ENCODE results near the gene LAMA5.

The LAMA5 gene

GRCh38 chr20:62357681-62358080 lies 9.4 kb downstream of the LAMA5 start:
- 88% methylated on average over 7 of the region's 7 CpGs for WGBS, 2 experiments
- H3K27me3 ChIP-seq (ENCODE audit: control insufficient read depth, insufficient read depth, low read length, poor library complexity, severe bottlenecking) = no peaks in the 10 kb centered on the region
- H3K36me3 ChIP-seq (ENCODE audit: control insufficient read depth, insufficient read depth, low read length) = peaks cover 3% of the 10 kb centered on the region
- peaks cover 65% of the 10 kb centered on the region for H3K4me1 ChIP-seq (ENCODE audit: control insufficient read depth, insufficient read depth, low read length)
- no peak overlapping the region for H3K4me3 ChIP-seq (ENCODE audit: insufficient read depth, low read depth, low read length)
- no peak overlapping the region for H3K27ac ChIP-seq (ENCODE audit: insufficient read depth, low read depth, low read length, poor library complexity, severe bottlenecking)
- no peaks in the 10 kb centered on the region for H3K9me3 ChIP-seq (ENCODE audit: control insufficient read depth, low read length)

GRCh38 chr20:62357187-62357667 lies 9.9 kb downstream of the LAMA5 start:
- no peak overlapping the region for H3K4me3 ChIP-seq (ENCODE audit: insufficient read depth, low read depth, low read length)
- no peaks in the 10 kb centered on the region for H3K9me3 ChIP-seq (ENCODE audit: control insufficient read depth, low read length)
- H3K27ac ChIP-seq (ENCODE audit: insufficient read depth, low read depth, low read length, poor library complexity, severe bottlenecking) = no peak overlapping the region
- 89% methylated on average over 25 of the region's 25 CpGs for WGBS, 2 experiments
- peaks cover 60% of the 10 kb centered on the region for H3K4me1 ChIP-seq (ENCODE audit: control insufficient read depth, insufficient read depth, low read length)
- H3K27me3 ChIP-seq (ENCODE audit: control insufficient read depth, insufficient read depth, low read length, poor library complexity, severe bottlenecking) = no peaks in the 10 kb centered on the region
- H3K36me3 ChIP-seq (ENCODE audit: control insufficient read depth, insufficient read depth, low read length) = peaks cover 5% of the 10 kb centered on the region

GRCh38 chr20:62356589-62357186 lies 10.4 kb downstream of the LAMA5 start:
- Histone ChIP-seq H3K9me3 (ENCODE audit: control insufficient read depth, low read length) (no peaks in the 10 kb centered on the region), H3K36me3 (ENCODE audit: control insufficient read depth, insufficient read depth, low read length) (peaks cover 5% of the 10 kb centered on the region), H3K4me3 (ENCODE audit: insufficient read depth, low read depth, low read length) (no peak overlapping the region), H3K27me3 (ENCODE audit: control insufficient read depth, insufficient read depth, low read length, poor library complexity, severe bottlenecking) (no peaks in the 10 kb centered on the region), H3K27ac (ENCODE audit: insufficient read depth, low read depth, low read length, poor library complexity, severe bottlenecking) (no peak overlapping the region), H3K4me1 (ENCODE audit: control insufficient read depth, insufficient read depth, low read length) (peaks cover 55% of the 10 kb centered on the region)
- WGBS, 2 experiments = 81 to 83% methylated on average over 17 of the region's 17 CpGs

- no peaks in the 10 kb centered on the region for H3K27me3 ChIP-seq (ENCODE audit: control insufficient read depth, insufficient read depth, low read length, poor library complexity, severe bottlenecking)
- H3K27ac ChIP-seq (ENCODE audit: insufficient read depth, low read depth, low read length, poor library complexity, severe bottlenecking) = no peak overlapping the region
- peaks cover 5% of the 10 kb centered on the region for H3K36me3 ChIP-seq (ENCODE audit: control insufficient read depth, insufficient read depth, low read length)
- 57 to 65% methylated on average over 29 of the region's 29 CpGs for WGBS, 2 experiments
- H3K9me3 ChIP-seq (ENCODE audit: control insufficient read depth, low read length) = no peaks in the 10 kb centered on the region
- no peak overlapping the region for H3K4me3 ChIP-seq (ENCODE audit: insufficient read depth, low read depth, low read length)
- H3K4me1 ChIP-seq (ENCODE audit: control insufficient read depth, insufficient read depth, low read length) = peaks cover 48% of the 10 kb centered on the region
These were observed 11.1 kb downstream of the LAMA5 start for GRCh38 chr20:62355878-62356588.

GRCh38 chr20:62355516-62355877 lies 11.6 kb downstream of the LAMA5 start:
- Histone ChIP-seq H3K4me3 (ENCODE audit: insufficient read depth, low read depth, low read length) (no peak overlapping the region), H3K36me3 (ENCODE audit: control insufficient read depth, insufficient read depth, low read length) (peaks cover 5% of the 10 kb centered on the region), H3K9me3 (ENCODE audit: control insufficient read depth, low read length) (no peaks in the 10 kb centered on the region), H3K27me3 (ENCODE audit: control insufficient read depth, insufficient read depth, low read length, poor library complexity, severe bottlenecking) (no peaks in the 10 kb centered on the region), H3K4me1 (ENCODE audit: control insufficient read depth, insufficient read depth, low read length) (peaks cover 44% of the 10 kb centered on the region), H3K27ac (ENCODE audit: insufficient read depth, low read depth, low read length, poor library complexity, severe bottlenecking) (no peak overlapping the region)
- WGBS, 2 experiments = 23 to 37% methylated on average over 11 of the region's 11 CpGs

- WGBS, 2 experiments = 64 to 65% methylated on average over 16 of the region's 16 CpGs
- Histone ChIP-seq H3K4me3 (ENCODE audit: insufficient read depth, low read depth, low read length) (no peak overlapping the region), H3K27ac (ENCODE audit: insufficient read depth, low read depth, low read length, poor library complexity, severe bottlenecking) (no peak overlapping the region)
These were observed 12.2 kb downstream of the LAMA5 start for GRCh38 chr20:62354811-62355341.

GRCh38 chr20:62354031-62354808 lies 12.9 kb downstream of the LAMA5 start:
- WGBS, 2 experiments = 75 to 76% methylated on average over 14 of the region's 14 CpGs
- Histone ChIP-seq H3K27me3 (ENCODE audit: control insufficient read depth, insufficient read depth, low read length, poor library complexity, severe bottlenecking) (no peaks in the 10 kb centered on the region), H3K4me1 (ENCODE audit: control insufficient read depth, insufficient read depth, low read length) (peaks cover 37% of the 10 kb centered on the region), H3K4me3 (ENCODE audit: insufficient read depth, low read depth, low read length) (no peak overlapping the region), H3K27ac (ENCODE audit: insufficient read depth, low read depth, low read length, poor library complexity, severe bottlenecking) (no peak overlapping the region), H3K36me3 (ENCODE audit: control insufficient read depth, insufficient read depth, low read length) (peaks cover 11% of the 10 kb centered on the region), H3K9me3 (ENCODE audit: control insufficient read depth, low read length) (no peaks in the 10 kb centered on the region)

More at GRCh38 chr20:62354811-62355341, 12.2 kb downstream of the LAMA5 start:
- no peaks in the 10 kb centered on the region for H3K9me3 ChIP-seq (ENCODE audit: control insufficient read depth, low read length)
- H3K36me3 ChIP-seq (ENCODE audit: control insufficient read depth, insufficient read depth, low read length) = peaks cover 10% of the 10 kb centered on the region
- H3K4me1 ChIP-seq (ENCODE audit: control insufficient read depth, insufficient read depth, low read length) = peaks cover 44% of the 10 kb centered on the region
- H3K27me3 ChIP-seq (ENCODE audit: control insufficient read depth, insufficient read depth, low read length, poor library complexity, severe bottlenecking) = no peaks in the 10 kb centered on the region

GRCh38 chr20:62353289-62354030 lies 13.7 kb downstream of the LAMA5 start:
- WGBS, 2 experiments = 92 to 93% methylated on average over 16 of the region's 16 CpGs
- no peak overlapping the region for H3K27ac ChIP-seq (ENCODE audit: insufficient read depth, low read depth, low read length, poor library complexity, severe bottlenecking)

GRCh38 chr20:62352402-62353288 lies 14.5 kb downstream of the LAMA5 start:
- H3K4me3 ChIP-seq (ENCODE audit: insufficient read depth, low read depth, low read length) = no peak overlapping the region
- H3K27me3 ChIP-seq (ENCODE audit: control insufficient read depth, insufficient read depth, low read length, poor library complexity, severe bottlenecking) = no peaks in the 10 kb centered on the region
- H3K36me3 ChIP-seq (ENCODE audit: control insufficient read depth, insufficient read depth, low read length) = peaks cover 11% of the 10 kb centered on the region
- 92% methylated on average over 43 of the region's 43 CpGs for WGBS, 2 experiments
- no peaks in the 10 kb centered on the region for H3K9me3 ChIP-seq (ENCODE audit: control insufficient read depth, low read length)
- no peak overlapping the region for H3K27ac ChIP-seq (ENCODE audit: insufficient read depth, low read depth, low read length, poor library complexity, severe bottlenecking)
- H3K4me1 ChIP-seq (ENCODE audit: control insufficient read depth, insufficient read depth, low read length) = peaks cover 26% of the 10 kb centered on the region

More at GRCh38 chr20:62353289-62354030, 13.7 kb downstream of the LAMA5 start:
- Histone ChIP-seq H3K4me3 (ENCODE audit: insufficient read depth, low read depth, low read length) (no peak overlapping the region), H3K9me3 (ENCODE audit: control insufficient read depth, low read length) (no peaks in the 10 kb centered on the region), H3K27me3 (ENCODE audit: control insufficient read depth, insufficient read depth, low read length, poor library complexity, severe bottlenecking) (no peaks in the 10 kb centered on the region), H3K4me1 (ENCODE audit: control insufficient read depth, insufficient read depth, low read length) (peaks cover 30% of the 10 kb centered on the region), H3K36me3 (ENCODE audit: control insufficient read depth, insufficient read depth, low read length) (peaks cover 11% of the 10 kb centered on the region)

All from ectodermal cell (in vitro differentiated cells).